ENCODE results near the gene ANXA3. TPM values are rescaled to one million over a fixed set of nuclear protein-coding genes. Genes with fewer than 3 reads are reported as not detected.

The ANXA3 gene
- total RNA-seq, 1 experiment from 2014 or later, result 12.0 TPM

- TF ChIP-seq KAT7 (CRISPR knock-in tag; IDR thresholded peaks at IDR 0.05; ENCODE audit: borderline replicate concordance), result no peak
- no peak for TF ChIP-seq USF2 (CRISPR knock-in tag; IDR thresholded peaks at IDR 0.05)
- TF ChIP-seq CREM (CRISPR knock-in tag; IDR thresholded peaks at IDR 0.05), result no peak
- TF ChIP-seq GTF2I (CRISPR knock-in tag; conservative IDR thresholded peaks at IDR 0.05), result no peak
- TF ChIP-seq PRRX2 (CRISPR knock-in tag; IDR thresholded peaks at IDR 0.05), result no peak
- TF ChIP-seq ATF2 (CRISPR knock-in tag; IDR thresholded peaks at IDR 0.05; ENCODE audit: borderline replicate concordance, low read depth), result no peak
- TF ChIP-seq ESRRA (CRISPR knock-in tag; IDR thresholded peaks at IDR 0.05; ENCODE audit: borderline replicate concordance), result no peak
- no peak for TF ChIP-seq E2F1 (CRISPR knock-in tag; IDR thresholded peaks at IDR 0.05)
- no peak for TF ChIP-seq NFE2L1 (CRISPR knock-in tag; IDR thresholded peaks at IDR 0.05)
- TF ChIP-seq PREB (CRISPR knock-in tag; IDR thresholded peaks at IDR 0.05; ENCODE audit: borderline replicate concordance), result no peak
- no peak for TF ChIP-seq ZNF138 (CRISPR knock-in tag; conservative IDR thresholded peaks at IDR 0.05)
- TF ChIP-seq NR3C1 (CRISPR knock-in tag; conservative IDR thresholded peaks at IDR 0.05; ENCODE audit: low read depth), result no peak
- TF ChIP-seq ZNF423 (CRISPR knock-in tag; IDR thresholded peaks at IDR 0.05), result no peak
- TF ChIP-seq ARID4B (CRISPR knock-in tag; IDR thresholded peaks at IDR 0.05; ENCODE audit: borderline replicate concordance), result no peak
- no peak for TF ChIP-seq AR (CRISPR knock-in tag; IDR thresholded peaks at IDR 0.05)
- ATAC-seq (no peak), DNase-seq (ENCODE audit: low spot score) (no peak)
- Mint-ChIP-seq H3K9me3 (no peaks in the 10 kb centered on the region), H3K4me3 (no peak overlapping the region), H3K4me1 (peaks cover 3% of the 10 kb centered on the region; the same call in 1 of the 2 replicates), H3K27ac (no peak overlapping the region), H3K27me3 (ENCODE audit: low read depth) (no peaks in the 10 kb centered on the region; the same call in 1 of the 2 replicates), H3K36me3 (no peaks in the 10 kb centered on the region)
- ChIA-PET CTCF (no interaction called here), POLR2A (no interaction called here)
Observed at GRCh38 chr4:78652282-78652876, 100.8 kb downstream of the ANXA3 start.
